B cell (primary cell): ENCODE data around the gene HECTD2. TPM values are rescaled to one million over a fixed set of nuclear protein-coding genes. Genes with fewer than 3 reads are reported as not detected.
"Not testable (repeated sequence)": the region's sequence is repeated elsewhere in the genome, so short reads cannot be mapped to it uniquely, and the experiment has no call there.

ENCODE experiments used
- ATAC-seq: fragments of 200-7000 bp; cut with Tn5 transposase; one replicate; pipeline ENCODE4 v1.10.0; 2021; ENCODE audit warnings: low read depth, mild to moderate bottlenecking, moderate number of reproducible peaks, moderate library complexity
- CTCF ChIA-PET: fragments of 350-600 bp; sonication (Branson Sonifier 250); formaldehyde crosslinking; loops from one replicate; lab custom pipeline; 2021; ENCODE audit warnings: antibody characterized with exemption, inconsistent platforms; lab: Charles Lee
- POLR2A ChIA-PET: fragments of 350-600 bp; sonication (Branson Sonifier 250); formaldehyde crosslinking; loops from one replicate; lab custom pipeline; 2021; ENCODE audit warnings: antibody characterized with exemption; lab: Charles Lee
- DNase-seq: peaks from one replicate; pipeline ENCODE4 v3.0.0; 2013
- H2AFZ ChIP-seq: 2 replicates; pipeline ENCODE4 v1.6.1; 2012; ENCODE audit warnings: mild to moderate bottlenecking, low read depth, low read length; ENCODE audit not compliant: insufficient read depth, poor library complexity, severe bottlenecking
- H3K27ac ChIP-seq, 2 donors: 1 replicate in 1 of 2; 2 replicates in 1 of 2; pipeline ENCODE4 v1.5.1; 2012 to 2013; ENCODE audit warnings: low read length in 2 of 2, mild to moderate bottlenecking in 2 of 2, moderate library complexity in 1 of 2
- H3K27me3 ChIP-seq, 4 experiments: fragments of 200-600 bp in 1 of 4; sonication (generic) in 1 of 4; replicated peaks in 1 of 4; 1 replicate in 2 of 4; 2 replicates in 2 of 4; pipeline versions ENCODE4 v1.6.1 to v1.7.0; 2013 to 2016; ENCODE audit warnings: low read length in 3 of 4, mild to moderate bottlenecking in 2 of 4, mixed read lengths in 1 of 4, moderate library complexity in 1 of 4; ENCODE audit not compliant: insufficient read depth in 4 of 4, control insufficient read depth in 3 of 4; ENCODE audit errors: control extremely low read depth in 1 of 4
- H3K36me3 ChIP-seq, 2 experiments: replicated peaks in 1 of 2; 1 replicate in 1 of 2; 2 replicates in 1 of 2; pipeline versions ENCODE4 v1.6.1 to v1.7.1; 2013; ENCODE audit warnings: low read length in 1 of 2; ENCODE audit not compliant: insufficient read depth in 2 of 2, control insufficient read depth in 1 of 2; ENCODE audit errors: control extremely low read depth in 1 of 2, extremely low read depth in 1 of 2
- H3K4me1 ChIP-seq, 2 donors: fragments of 200-600 bp in 1 of 2; sonication (generic) in 1 of 2; 1 replicate in 1 of 2; 2 replicates in 1 of 2; pipeline versions ENCODE4 v1.5.1 to v1.6.1; 2013 to 2017; ENCODE audit warnings: low read length in 2 of 2; ENCODE audit not compliant: control insufficient read depth in 2 of 2, insufficient read depth in 2 of 2
- H3K4me2 ChIP-seq: replicated peaks from 2 replicates; pipeline ENCODE3; 2012; ENCODE audit warnings: mild to moderate bottlenecking, low read depth, low read length; ENCODE audit not compliant: poor library complexity, severe bottlenecking
- H3K4me3 ChIP-seq, 5 experiments: fragments of 200-600 bp in 1 of 5; sonication (generic) in 1 of 5; 1 replicate in 3 of 5; 2 replicates in 2 of 5; pipeline versions ENCODE4 v1.5.1 to v1.7.0; 2011 to 2016; ENCODE audit warnings: low read length in 4 of 5, mild to moderate bottlenecking in 4 of 5, low read depth in 2 of 5, control low read depth in 1 of 5, moderate library complexity in 1 of 5; ENCODE audit not compliant: insufficient read depth in 1 of 5; ENCODE audit errors: control extremely low read depth in 1 of 5, extremely low read depth in 1 of 5
- H3K79me2 ChIP-seq: fragments of 200-600 bp; sonication (generic); one replicate; pipeline ENCODE4 v1.6.0; 2016; ENCODE audit warnings: low read length; ENCODE audit not compliant: control insufficient read depth, insufficient read depth
- H3K9ac ChIP-seq: fragments of 200-600 bp; sonication (generic); 2 replicates; pipeline ENCODE4 v1.6.1; 2017; ENCODE audit warnings: mild to moderate bottlenecking, low read length, moderate library complexity
- H3K9me3 ChIP-seq, 3 donors: one replicate each; pipeline versions ENCODE4 v1.6.1 to v1.7.1; 2013; ENCODE audit warnings: low read length in 2 of 3; ENCODE audit not compliant: control insufficient read depth in 2 of 3, insufficient read depth in 1 of 3; ENCODE audit errors: control extremely low read depth in 1 of 3
- H4K20me1 ChIP-seq: 2 replicates; pipeline ENCODE4 v1.6.0; 2012; ENCODE audit warnings: mild to moderate bottlenecking, low read length; ENCODE audit not compliant: insufficient read depth, control insufficient read depth, poor library complexity, severe bottlenecking
- H3K27ac Mint-ChIP-seq: one replicate; pipeline ENCODE4 v1.8.0; 2021; ENCODE audit warnings: mixed read lengths
- H3K27me3 Mint-ChIP-seq: one replicate; pipeline ENCODE4 v1.8.0; 2021; ENCODE audit warnings: mixed read lengths
- H3K4me1 Mint-ChIP-seq: one replicate; pipeline ENCODE4 v1.8.0; 2021; ENCODE audit warnings: mixed read lengths
- H3K4me3 Mint-ChIP-seq: one replicate; pipeline ENCODE4 v1.8.0; 2021; ENCODE audit warnings: mixed read lengths
- H3K9me3 Mint-ChIP-seq: one replicate; pipeline ENCODE4 v1.8.0; 2022; ENCODE audit warnings: mixed read lengths; ENCODE audit not compliant: insufficient read depth
- CTCF ChIP-seq: fragments of 200-600 bp; IDR thresholded peaks from one replicate; pipeline ENCODE4 v1.8.0; 2022; ENCODE audit warnings: antibody characterized with exemption, mild to moderate bottlenecking
- EZH2 ChIP-seq: IDR thresholded peaks from 2 replicates; pipeline ENCODE4 v1.6.1; 2012; ENCODE audit warnings: borderline replicate concordance, low read depth, mild to moderate bottlenecking, moderate library complexity, low read length; ENCODE audit not compliant: insufficient read depth, poor library complexity, severe bottlenecking
- WGBS: methylation state at CpG from one replicate; pipeline ENCODE4 v1.1.5; 2013; ENCODE audit warnings: missing lambda C conversion rate; ENCODE audit not compliant: insufficient coverage; 5-methylcytosine and 5-hydroxymethylcytosine counted together
- intact Hi-C: fragments of 100-400 bp; cut with micrococcal nuclease; formaldehyde crosslinking; loops from one replicate; pipeline ENCODE4 v1.10.0; 2022
- polyA plus RNA-seq: library from polyadenylated mRNA; depleted of rRNA; stranded (reverse); fragments of >200 nt; gene quantifications from 2 replicates; pipeline ENCODE4 v1.2.3, GENCODE V29; 2012
- total RNA-seq, 2 donors: library from RNA; stranded (reverse); fragments of 120-200 nt in 1 of 2; gene quantifications; 1 replicate in 1 of 2; 2 replicates in 1 of 2; pipeline versions ENCODE4 v1.2.3 to v1.2.4, GENCODE V29; 2013 to 2022

Gene HECTD2
- total and polyA plus RNA-seq, 2 donors (not counting 1 experiment from before 2014, with no cell fraction given): 2.9 to 7.9 TPM

GRCh38 chr10:91389636-91390512 lies 20.3 kb upstream of the HECTD2 start:
- Mint-ChIP-seq H3K4me3 (no peak overlapping the region), H3K27ac (no peak overlapping the region), H3K4me1 (peaks cover 3% of the 10 kb centered on the region), H3K9me3 (no peaks in the 10 kb centered on the region), H3K27me3 (peaks cover 33% of the 10 kb centered on the region)
- Histone ChIP-seq H3K4me3 (no peak overlapping the region), H3K4me1 (no peaks in the 10 kb centered on the region), H3K4me2 (peak overlapping the region; percentile 30), H3K27me3 (peaks cover 0 to 3% (median 0%) of the 10 kb centered on the region in 4 experiments), H3K79me2 (no peaks in the 10 kb centered on the region), H4K20me1 (no peaks in the 10 kb centered on the region), H3K9me3 (no peaks in the 10 kb centered on the region), H3K27ac (no peak overlapping the region), H3K9ac (no peak overlapping the region), H3K36me3 (no peaks in the 10 kb centered on the region), H2AFZ (no peak overlapping the region)
- intact Hi-C loops: loop anchor here (1.0 to 5.0 kb wide), 4 partner anchors 20 to 522 kb away; partner anchors contain the start of gene HECTD2
- ATAC-seq: peak; percentile 85
- TF ChIP-seq CTCF (peak; percentile 84), EZH2 (no peak)
- CTCF ChIA-PET: interaction anchor here (0.6 to 3.0 kb wide), 8 partner anchors 18 to 534 kb away, joined by 3 to 34 read pairs (median 6); partner anchors contain the start of genes BTAF1 and PPP1R3C
- peak; percentile 78 for DNase-seq
- POLR2A ChIA-PET: interaction anchor here (0.8 kb wide), 1 partner anchor 518 kb away, joined by 4 read pairs; no protein-coding TSS in a partner anchor
- no CpG with 5 or more reads among the region's 8 CpGs for WGBS

- H4K20me1 ChIP-seq, H3K9ac ChIP-seq, DNase-seq, H3K27ac Mint-ChIP-seq, H2AFZ ChIP-seq, ATAC-seq, H3K4me1 ChIP-seq, H3K4me2 ChIP-seq, H3K27ac ChIP-seq, H3K36me3 ChIP-seq, H3K4me1 Mint-ChIP-seq, H3K9me3 Mint-ChIP-seq, H3K79me2 ChIP-seq, H3K4me3 Mint-ChIP-seq, intact Hi-C loops, H3K27me3 ChIP-seq, H3K9me3 ChIP-seq, H3K4me3 ChIP-seq: not testable (repeated sequence)
- WGBS: 100% methylated on average over 2 of the region's 3 CpGs
- CTCF ChIA-PET: interaction anchor here (1.0 to 3.0 kb wide), 7 partner anchors 17 to 533 kb away, joined by 3 to 34 read pairs (median 8); partner anchors contain the start of genes BTAF1 and PPP1R3C
- POLR2A ChIA-PET: interaction anchor here (0.8 kb wide), 1 partner anchor 517 kb away, joined by 4 read pairs; no protein-coding TSS in a partner anchor
- H3K27me3 Mint-ChIP-seq: peaks cover 29% of the 10 kb centered on the region
Observed at GRCh38 chr10:91390513-91390825, 19.7 kb upstream of the HECTD2 start.
